Peyer's patch (tissue), 4 donors: ENCODE results near the gene DRGX.

Experiments
- CTCF ChIP-seq, 6 experiments: fragments of 450-650 bp in 4 of 6; fragments of 200-600 bp in 2 of 6; sonication (generic) in 1 of 6; IDR thresholded peaks; one replicate each; pipeline ENCODE4 v1.5.1; 2017 to 2019; ENCODE audit warnings: antibody characterized with exemption in 6 of 6, mild to moderate bottlenecking in 3 of 6, moderate library complexity in 1 of 6
- POLR2A ChIP-seq, 2 donors: fragments of 450-650 bp; IDR thresholded peaks; one replicate each; pipeline ENCODE4 v1.5.1; 2017; ENCODE audit warnings: antibody characterized with exemption in 2 of 2, mild to moderate bottlenecking in 2 of 2, moderate library complexity in 2 of 2

DNA sequence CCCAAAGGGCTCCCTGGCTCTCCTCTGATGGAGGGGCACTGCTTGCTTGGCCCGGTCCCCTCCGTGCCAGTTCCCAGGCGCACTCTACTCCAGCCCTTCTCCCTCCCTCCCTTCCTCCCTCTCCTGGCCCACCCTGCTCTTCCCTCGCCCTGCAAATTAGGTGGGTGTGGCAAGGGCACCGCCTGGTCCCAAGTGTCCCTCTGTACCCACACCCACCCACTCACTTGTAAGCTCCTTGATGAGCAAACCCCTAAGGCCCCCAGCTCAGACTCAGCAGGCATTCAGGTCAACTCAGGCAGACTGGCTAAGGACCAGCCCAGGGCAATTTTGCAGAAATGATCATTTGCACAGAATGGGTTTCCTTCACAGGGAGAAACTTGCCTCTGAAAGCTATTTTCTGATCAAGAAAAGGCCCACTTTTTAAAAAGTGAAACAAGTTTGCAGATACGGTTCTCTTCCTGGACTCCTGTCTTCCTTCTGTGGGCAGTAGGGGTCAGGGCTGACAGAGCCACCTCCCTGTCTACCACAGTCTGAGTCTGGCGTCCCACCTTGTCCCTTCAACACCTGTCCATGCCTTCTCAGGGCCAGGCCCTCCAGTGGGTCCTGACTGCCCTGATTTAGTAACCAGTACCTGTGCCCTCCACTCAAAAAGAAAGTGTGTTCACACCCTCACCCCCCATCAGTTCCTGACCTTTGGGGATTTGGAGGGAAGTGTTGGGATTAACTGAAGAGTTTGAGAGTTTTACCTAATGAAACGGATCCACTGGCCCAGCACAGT lies 68.7 kb downstream of the DRGX start:
- TF ChIP-seq POLR2A (IDR thresholded peaks at IDR 0.05) = no peak
- TF ChIP-seq CTCF (IDR thresholded peaks at IDR 0.05) = no peak
